GM10248 (cell line): ENCODE measurements around the gene STARD5.

Source experiments
- CTCF ChIA-PET: fragments of 300-600 bp; sonication (Branson Sonifier 250); formaldehyde crosslinking; extraction: SDS; loops from one replicate; lab custom pipeline; 2021; ENCODE audit warnings: antibody characterized with exemption; lab: Yijun Ruan, JAX
- POLR2A ChIA-PET: fragments of 350-650 bp; sonication (Branson Sonifier 250); formaldehyde crosslinking; extraction: SDS; loops from one replicate; lab custom pipeline; 2020; ENCODE audit warnings: antibody characterized with exemption; lab: Yijun Ruan, JAX
- DNase-seq: peaks from one replicate; pipeline ENCODE4 v3.0.0; 2012; ENCODE audit errors: extremely low spot score
- TF ChIP-seq, protein P1 (sequence below): IDR thresholded peaks from 2 replicates; pipeline ENCODE4 v1.5.1; 2012; ENCODE audit warnings: mild to moderate bottlenecking, low read depth; ENCODE audit errors: extremely low read depth, missing control alignments, control extremely low read depth

The STARD5 gene

DNA sequence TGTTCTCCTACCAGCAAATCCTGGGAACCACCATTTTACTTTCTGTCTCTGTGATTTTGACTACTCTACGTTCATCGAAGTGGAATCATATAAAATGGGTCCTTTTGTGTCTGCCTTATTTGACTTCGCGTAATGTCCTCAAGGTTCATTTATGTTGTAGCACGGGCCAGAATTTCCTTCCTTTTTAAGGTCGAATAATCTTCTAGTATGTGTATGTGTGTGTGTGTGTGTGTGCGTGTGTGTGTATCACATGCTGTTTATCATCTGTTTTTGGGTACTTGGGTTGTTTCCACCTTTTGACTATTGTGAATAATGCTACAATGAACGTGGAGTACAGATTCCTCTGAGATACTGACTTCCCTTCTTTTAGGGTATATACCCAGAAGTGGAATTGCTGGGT, 35.3 kb downstream of the STARD5 start:
- DNase-seq: no peak
- CTCF ChIA-PET: interaction anchor here (5.8 kb wide), 1 partner anchor 22 kb away, joined by 65 read pairs; no protein-coding TSS in a partner anchor
- TF ChIP-seq, protein P1, sequence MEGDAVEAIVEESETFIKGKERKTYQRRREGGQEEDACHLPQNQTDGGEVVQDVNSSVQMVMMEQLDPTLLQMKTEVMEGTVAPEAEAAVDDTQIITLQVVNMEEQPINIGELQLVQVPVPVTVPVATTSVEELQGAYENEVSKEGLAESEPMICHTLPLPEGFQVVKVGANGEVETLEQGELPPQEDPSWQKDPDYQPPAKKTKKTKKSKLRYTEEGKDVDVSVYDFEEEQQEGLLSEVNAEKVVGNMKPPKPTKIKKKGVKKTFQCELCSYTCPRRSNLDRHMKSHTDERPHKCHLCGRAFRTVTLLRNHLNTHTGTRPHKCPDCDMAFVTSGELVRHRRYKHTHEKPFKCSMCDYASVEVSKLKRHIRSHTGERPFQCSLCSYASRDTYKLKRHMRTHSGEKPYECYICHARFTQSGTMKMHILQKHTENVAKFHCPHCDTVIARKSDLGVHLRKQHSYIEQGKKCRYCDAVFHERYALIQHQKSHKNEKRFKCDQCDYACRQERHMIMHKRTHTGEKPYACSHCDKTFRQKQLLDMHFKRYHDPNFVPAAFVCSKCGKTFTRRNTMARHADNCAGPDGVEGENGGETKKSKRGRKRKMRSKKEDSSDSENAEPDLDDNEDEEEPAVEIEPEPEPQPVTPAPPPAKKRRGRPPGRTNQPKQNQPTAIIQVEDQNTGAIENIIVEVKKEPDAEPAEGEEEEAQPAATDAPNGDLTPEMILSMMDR: no peak
- POLR2A ChIA-PET: no interaction called here

GRCh38 chr15:81288040-81288439, 35.9 kb downstream of the STARD5 start:
- no peak for DNase-seq
- TF ChIP-seq, protein P1: no peak
- CTCF ChIA-PET: interaction anchor here (1.2 to 3.0 kb wide), 4 partner anchors 8 to 21 kb away, joined by 4 to 26 read pairs (median 12); no protein-coding TSS in a partner anchor
- POLR2A ChIA-PET: interaction anchor here (1.3 kb wide), 1 partner anchor 36 kb away, joined by 4 read pairs; the partner anchor contains the start of gene STARD5

DNA sequence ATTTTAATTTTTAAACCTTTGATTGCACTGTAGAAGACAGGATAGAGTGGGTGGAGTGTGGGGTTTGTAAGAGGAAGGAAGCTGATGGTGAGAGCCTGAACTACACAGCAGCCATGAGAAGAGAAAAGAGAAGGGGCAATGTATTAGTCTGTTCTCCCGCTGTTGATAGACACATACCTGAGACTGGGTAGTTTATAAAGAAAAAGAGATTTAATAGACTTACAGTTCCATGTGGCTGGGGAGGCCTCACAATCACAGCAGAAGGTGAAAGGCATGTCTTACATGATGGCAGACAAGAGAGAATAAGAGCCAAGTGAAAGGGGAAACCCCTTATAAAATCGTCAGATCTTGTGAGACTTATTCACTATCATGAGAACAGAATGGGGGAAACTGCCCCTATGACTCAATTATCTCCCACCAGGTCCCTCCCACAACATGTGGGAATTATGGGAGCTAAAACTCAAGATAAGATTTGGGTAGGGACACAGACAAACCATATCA, 37.3 kb downstream of the STARD5 start:
- ChIA-PET POLR2A (interaction anchor here (1.1 to 1.3 kb wide), 2 partner anchors 15 to 37 kb away, joined by 4 to 5 read pairs; partner anchors contain the start of gene STARD5), CTCF (interaction anchor here (0.9 to 3.0 kb wide), 9 partner anchors 9 to 48 kb away, joined by 3 to 26 read pairs (median 3); no protein-coding TSS in a partner anchor)
- no peak for DNase-seq
- TF ChIP-seq, protein P1: no peak

DNA sequence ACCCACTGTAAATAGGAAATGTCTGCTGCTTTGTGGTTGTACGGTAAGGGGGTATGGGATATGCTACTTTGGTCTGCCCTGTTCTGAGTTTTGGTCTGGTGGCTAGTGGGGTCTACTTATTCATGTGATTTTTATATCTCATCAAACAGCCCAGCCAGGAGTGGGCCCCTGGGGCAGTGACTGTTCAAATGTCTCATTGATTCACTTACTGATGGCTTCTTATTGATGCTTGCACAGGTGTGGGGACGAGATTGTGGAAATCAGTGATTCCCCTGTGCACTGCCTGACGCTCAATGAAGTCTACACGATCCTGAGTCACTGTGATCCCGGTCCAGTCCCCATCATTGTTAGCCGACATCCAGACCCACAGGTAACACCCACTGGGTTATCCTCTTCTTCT, 38.5 kb downstream of the STARD5 start:
- ChIA-PET CTCF (interaction anchor here (0.9 to 3.0 kb wide), 3 partner anchors 10 to 19 kb away, joined by 3 to 26 read pairs (median 18); no protein-coding TSS in a partner anchor), POLR2A (no interaction called here)
- TF ChIP-seq, protein P1: no peak
- no peak for DNase-seq

GRCh38 chr15:81284256-81285031, 39.5 kb downstream of the STARD5 start:
- ChIA-PET CTCF (interaction anchor here (0.6 to 8.7 kb wide), 5 partner anchors 9 to 18 kb away, joined by 3 to 73 read pairs (median 11); no protein-coding TSS in a partner anchor), POLR2A (no interaction called here)
- DNase-seq: no peak
- TF ChIP-seq, protein P1: no peak

DNA sequence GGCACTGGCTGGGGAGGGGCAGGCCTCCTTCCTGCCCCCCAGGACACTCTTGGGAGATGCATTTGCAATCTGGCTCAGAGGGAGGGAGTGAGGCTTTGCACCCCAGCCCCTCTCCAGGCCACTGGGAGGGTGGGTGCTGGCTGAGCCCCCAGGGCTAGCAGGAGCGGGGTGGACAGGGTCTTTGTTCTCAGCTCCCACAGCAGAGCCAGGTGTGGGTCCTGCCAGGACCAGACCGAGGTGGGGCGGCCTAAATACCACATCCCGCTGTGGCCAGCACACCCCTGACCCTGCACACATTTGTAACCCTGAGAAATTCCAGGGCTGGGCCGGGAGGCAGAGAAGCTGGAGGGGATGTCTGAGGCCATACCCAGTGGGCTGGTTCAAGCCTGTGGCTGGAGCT, 41.0 kb downstream of the STARD5 start:
- ChIA-PET CTCF (interaction anchor here (0.9 to 8.7 kb wide), 9 partner anchors 7 to 49 kb away, joined by 3 to 73 read pairs (median 7); no protein-coding TSS in a partner anchor), POLR2A (no interaction called here)
- DNase-seq: no peak
- TF ChIP-seq, protein P1: no peak
